Putamen (tissue), 1 donor: ENCODE results near the gene ADIRF.
"Not testable (repeated sequence)": the region's sequence is repeated elsewhere in the genome, so short reads cannot be mapped to it uniquely, and the experiment has no call there.

Experiments used
- DNase-seq: peaks from one replicate; pipeline ENCODE4 v3.0.0-alpha.2; 2016; ENCODE audit warnings: low spot score

The ADIRF gene

DNA sequence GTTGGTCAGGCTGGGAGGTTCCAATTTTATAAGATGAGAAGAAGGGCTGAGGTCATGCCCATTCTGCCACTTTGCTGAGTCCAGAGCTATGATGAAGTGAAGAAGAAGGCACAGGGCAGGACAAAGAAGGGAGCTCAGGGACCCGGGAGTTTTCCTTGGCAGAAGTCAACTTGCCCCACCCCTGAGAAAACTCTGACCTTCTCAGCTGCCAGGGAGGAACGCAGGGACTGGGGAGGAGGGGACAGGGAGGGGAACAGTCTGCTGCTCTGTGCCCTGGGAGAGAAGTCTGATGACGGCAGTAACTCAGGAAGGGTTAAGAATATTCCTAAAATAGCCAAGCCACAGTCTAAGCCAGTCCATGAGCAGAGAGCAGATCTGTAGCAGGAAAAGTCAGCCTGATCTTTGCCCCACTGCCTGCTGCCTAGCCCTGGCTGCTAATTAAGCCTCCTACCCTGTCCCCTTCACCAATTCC, 11.7 kb downstream of the ADIRF start:
- no peak for DNase-seq

DNA sequence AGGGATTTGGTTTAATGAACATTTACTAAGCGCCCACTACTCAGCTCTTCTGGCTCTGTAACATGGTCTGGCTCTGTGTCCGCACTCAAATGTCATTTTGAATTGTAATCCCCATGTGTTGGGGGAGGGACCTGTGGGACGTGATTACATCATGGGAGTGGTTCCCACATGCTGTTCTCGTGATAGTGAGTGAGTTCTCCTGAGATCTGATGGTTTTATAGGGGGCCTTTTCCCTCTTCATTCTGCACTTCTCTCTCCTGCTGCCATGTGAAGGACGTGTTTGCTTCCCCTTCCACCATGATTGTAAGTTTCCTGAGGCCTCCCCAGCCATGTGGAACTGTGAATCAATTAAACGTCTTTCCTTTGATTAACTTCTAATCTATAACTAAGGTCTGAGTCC, 12.7 kb downstream of the ADIRF start:
- DNase-seq, result not testable (repeated sequence)

DNA sequence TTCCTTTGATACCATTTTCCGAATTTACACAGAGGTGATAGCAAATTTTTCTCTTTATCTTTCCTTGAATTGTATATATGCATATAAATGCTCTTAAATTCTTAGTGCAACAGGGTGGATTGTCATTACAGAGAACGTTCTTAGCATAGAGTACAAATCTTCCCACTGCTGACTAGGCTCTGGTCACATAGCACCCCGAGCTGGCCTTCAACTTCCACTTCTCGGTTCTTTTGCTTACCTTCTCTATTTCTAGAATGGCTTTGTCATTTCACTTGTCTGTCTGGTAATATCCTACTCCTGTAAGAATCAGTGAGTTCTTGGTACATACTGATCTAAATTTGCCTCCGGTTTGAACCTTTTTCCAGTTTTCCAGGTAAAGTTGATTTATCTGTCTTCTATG, 13.4 kb downstream of the ADIRF start:
- no peak for DNase-seq

DNA sequence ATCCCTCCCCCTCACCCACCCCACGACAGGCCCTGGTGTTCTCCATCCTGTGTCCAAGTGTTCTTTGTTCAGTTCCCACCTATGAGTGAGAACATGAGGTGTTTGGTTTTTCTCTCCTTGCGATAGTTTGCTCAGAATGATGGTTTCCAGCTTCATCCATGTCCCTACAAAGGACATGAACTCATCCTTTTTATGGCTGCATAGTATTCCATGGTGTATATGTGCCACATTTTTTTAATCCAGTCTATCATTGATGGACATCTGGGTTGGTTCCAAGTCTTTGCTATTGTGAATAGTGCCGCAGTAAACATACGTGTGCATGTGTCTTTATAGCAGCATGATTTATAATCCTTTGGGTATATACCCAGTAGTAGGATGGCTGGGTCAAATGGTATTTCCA, 16.2 kb downstream of the ADIRF start:
- DNase-seq, result not testable (repeated sequence)

DNA sequence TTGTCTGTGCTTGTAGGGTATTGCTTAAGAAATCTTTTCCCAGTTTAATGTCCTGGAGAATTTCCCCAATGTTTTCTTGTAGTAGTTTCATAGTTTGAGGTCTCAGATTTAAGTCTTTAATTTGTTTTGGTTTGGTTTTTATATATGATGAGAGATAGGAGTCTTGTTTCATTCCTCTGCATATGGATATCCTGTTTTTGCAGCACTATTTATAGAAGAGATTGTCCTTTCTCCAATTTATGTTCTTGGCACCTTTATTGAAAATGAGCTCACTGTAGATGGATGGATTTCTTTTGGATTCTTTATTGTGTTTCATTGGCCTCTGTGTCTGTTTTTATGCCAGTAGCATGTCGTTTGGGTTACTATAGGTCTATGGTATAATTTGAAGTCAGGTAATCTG, 20.2 kb downstream of the ADIRF start:
- no peak for DNase-seq

DNA sequence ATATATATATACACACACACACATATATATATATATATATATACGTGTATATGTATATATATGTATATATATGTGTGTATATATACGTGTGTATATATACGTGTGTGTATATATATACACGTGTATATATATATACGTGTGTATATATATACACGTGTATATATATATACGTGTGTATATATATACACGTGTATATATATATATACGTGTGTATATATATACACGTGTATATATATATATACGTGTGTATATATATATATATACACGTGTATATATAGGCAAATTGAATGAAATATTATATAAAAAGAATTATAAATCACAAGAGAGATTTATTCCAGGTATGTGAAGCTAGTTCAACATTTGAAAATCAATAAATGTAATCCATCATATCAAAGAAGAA, 23.1 kb downstream of the ADIRF start:
- not testable (repeated sequence) for DNase-seq

DNA sequence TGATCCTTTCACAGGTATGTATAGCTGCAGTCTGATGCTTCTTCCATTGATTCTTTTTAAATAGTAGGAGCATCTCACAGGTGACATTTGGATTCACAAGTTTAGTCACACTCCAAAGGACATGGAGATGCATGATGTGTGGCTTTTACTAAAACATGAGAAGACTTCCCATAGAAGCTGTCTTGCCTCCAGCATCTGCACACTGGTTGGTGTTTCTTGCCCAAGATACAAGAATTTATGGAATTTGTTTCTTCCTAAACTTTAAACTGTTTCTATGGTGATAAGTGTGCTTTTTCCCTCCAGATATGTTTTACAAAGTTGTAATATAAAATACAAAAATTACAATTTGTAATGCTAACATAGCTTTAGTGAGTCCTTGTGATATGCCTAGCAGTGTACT, 24.2 kb downstream of the ADIRF start:
- DNase-seq, result no peak

DNA sequence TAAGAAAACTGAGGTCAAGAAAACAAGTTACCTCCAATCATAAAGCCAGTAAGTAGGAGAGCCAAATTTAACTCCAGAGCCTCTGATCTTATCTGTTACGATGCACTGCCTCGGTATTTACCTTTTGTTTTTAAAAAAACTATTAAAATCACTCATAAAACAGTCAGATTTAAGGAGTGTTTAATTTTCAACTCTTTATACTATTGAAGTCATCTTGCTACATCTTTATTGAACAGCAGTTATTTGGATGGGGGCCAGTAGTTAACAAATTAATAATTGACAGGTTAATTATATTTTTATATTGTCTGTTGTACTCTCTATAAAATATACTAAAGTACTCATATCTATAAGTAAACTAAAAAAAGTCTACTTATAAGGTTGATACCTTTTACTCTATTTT, 24.6 kb downstream of the ADIRF start:
- no peak for DNase-seq

DNA sequence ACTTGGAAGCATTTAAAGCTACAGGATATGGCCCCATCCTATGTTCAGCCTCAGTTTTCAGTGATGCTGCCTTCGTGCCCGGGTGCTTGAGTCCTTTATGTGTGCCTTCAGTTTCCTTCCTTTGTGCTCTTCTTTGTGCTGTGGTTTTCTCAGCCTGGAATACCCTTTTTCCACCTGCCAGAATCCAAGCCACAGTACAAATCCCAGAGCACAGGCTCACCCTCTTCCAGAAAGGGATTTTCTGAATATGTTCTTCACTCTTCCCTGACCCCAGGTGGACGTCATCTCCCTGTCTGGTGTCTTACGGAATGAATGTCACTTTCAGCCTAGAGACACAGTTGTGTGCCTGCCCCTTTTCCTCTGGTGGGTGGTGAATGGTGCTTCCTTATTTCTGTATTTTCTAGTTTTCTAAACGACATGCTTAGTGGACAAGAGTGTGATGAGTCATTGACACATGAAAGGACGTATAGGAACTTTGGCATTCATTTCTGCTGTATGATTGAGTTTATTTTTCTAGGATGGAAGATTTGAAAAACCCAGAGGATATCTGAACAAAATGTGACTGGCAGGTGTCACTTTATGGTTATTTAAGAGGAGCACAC, 31.6 kb downstream of the ADIRF start:
- not testable (repeated sequence) for DNase-seq

DNA sequence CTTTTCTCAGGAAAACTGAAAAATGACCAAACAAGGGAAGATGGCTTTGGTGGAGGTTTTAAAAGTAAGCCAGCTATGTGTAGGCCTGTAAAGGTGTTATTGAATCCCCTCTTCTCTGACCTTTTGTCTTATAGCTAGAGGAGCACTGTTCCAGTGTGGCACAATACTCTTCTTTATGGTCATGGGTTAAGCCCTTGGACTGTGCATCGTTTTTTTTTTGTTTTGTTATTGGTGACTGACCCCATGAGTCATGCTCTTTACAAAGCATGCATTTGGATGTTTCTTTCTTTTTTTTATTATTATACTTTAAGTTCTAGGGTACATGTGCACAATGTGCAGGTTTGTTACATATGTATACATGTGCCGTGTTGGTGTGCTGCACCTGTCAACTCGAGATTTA, 32.2 kb downstream of the ADIRF start:
- no peak for DNase-seq

DNA sequence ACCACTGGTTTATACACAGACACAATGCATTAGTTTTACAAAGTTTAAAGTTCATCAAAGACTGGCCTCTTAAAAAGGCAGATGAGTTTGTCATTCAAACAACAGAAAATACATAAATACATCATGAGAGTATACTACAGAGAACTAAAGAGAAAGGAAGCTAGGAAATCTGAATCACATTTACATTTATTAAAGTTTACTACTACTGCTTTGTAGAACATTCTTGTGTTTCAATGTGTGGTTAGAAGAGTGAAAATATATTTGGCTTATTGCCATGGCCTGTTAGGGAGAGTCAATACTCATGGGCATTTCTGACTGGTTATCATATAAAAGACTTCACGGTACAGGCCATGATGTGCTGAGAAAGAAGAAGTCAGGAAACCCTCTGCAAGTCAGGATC, 38.8 kb downstream of the ADIRF start:
- DNase-seq, result not testable (repeated sequence)

DNA sequence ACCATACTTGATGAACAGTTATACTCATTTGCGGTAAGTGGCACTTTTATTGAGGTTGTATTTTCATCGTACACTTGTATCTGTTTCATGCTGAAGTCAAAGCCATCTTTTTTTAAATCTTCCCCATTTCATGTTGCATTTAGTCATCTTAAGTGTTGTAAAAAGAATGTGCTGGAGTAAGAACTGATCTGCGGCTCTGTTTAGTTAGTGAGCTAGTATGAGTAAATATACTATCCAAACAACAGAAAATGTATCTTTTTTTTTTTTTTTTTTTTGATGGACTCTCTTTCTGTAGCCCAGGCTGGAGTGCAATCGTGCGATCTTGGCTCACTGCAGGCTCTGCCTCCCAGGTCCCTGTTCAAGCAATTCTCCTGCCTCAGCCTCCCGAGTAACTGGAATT, 39.4 kb downstream of the ADIRF start:
- not testable (repeated sequence) for DNase-seq

DNA sequence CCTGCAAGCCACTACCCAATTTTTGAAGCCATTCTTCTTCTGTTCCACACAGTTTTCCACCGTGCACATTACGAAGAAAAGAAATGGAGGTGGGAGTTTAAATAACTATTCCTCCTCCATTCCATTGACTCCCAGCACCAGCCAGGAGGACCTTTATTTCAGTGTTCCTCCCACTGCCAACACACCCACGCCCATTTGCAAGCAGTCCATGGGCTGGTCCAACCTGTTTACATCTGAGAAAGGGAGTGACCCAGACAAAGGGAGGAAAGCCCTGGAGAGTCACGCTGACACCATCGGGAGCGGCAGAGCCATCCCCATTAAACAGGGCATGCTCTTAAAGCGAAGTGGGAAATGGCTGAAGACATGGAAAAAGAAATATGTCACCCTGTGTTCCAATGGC, 40.0 kb downstream of the ADIRF start:
- not testable (repeated sequence) for DNase-seq

DNA sequence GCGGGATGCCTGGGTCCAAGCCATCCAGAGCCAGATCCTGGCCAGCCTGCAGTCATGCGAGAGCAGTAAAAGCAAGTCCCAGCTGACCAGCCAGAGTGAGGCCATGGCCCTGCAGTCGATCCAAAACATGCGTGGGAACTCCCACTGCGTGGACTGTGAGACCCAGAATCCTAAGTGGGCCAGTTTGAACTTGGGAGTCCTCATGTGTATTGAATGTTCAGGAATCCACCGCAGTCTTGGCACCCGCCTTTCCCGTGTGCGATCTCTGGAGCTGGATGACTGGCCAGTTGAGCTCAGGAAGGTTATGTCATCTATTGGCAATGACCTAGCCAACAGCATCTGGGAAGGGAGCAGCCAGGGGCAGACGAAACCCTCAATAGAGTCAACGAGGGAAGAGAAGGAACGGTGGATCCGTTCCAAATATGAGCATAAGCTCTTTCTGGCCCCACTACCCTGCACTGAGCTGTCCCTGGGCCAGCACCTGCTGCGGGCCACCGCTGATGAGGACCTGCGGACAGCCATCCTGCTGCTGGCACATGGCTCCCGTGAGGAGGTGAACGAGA, 40.9 kb downstream of the ADIRF start:
- DNase-seq, result not testable (repeated sequence)

DNA sequence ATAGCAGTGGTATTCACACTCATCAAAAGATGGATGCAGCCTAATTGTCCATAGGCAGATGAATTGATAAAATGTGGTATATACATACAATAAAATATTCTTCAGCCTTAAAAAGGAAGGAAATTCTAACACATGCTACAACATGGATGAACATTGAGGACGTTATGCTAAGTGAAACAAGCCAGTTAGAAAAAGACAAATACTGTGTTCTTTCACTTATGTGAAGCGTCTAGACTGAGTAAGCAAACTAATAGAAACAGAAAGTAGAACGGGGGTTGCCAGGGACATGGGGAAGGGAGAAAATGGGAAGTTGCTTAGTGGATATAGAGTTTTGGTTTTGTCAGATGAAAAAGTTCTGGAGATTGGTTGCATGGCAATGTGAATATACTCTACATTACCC, 45.2 kb downstream of the ADIRF start:
- not testable (repeated sequence) for DNase-seq

DNA sequence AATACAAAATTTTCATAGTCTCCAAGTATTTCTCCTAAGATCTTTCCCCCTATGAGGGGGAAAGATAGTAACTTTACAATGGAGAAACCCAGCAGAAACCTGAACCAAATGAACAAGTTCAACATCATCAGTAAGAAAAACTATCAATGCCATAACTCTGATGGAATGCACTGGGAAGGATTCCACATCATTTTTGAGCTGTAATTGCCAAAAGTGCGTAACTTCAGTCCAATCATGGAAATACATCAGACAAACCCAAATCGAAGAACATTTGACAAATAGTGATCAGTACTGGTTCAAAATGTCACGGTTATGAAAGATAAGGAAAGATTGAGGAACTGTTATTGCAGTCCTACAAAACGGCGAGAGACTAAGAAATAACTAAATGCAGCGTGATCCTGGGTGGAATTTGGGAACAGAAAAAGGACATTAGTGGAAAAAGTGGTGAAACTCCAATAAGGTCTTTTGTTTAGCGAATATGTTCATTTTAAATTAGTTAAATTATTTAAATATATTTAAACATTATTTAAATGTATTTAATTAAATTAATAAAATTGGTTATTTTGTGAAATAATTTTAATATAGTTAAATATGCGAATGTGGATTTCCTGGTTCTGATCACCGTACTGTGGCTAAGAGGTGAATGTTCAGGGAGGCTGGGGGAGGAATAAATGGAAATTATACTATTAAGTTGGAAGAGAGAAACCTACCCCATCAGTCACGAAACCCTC, 46.9 kb downstream of the ADIRF start:
- DNase-seq, result not testable (repeated sequence)

DNA sequence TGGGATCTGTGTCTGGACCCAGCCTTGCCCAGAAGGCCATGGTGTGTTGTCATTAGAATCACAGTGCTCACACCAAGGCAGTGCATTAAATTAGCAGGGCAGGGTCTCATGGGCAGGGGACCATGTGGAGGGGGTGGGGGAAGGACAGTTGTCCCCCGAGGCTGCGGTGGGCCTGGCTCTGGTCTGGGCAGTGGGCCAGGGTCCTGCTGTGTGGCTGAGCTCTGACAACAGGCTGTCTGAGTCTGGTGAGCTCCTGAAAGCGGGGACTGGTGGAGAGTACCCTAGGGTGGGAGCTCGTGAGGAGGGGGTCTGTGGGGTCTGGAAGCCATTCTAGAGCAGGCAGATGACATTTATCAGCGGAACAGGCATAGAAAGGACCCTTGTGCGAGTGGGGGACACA, 49.8 kb downstream of the ADIRF start:
- not testable (repeated sequence) for DNase-seq

DNA sequence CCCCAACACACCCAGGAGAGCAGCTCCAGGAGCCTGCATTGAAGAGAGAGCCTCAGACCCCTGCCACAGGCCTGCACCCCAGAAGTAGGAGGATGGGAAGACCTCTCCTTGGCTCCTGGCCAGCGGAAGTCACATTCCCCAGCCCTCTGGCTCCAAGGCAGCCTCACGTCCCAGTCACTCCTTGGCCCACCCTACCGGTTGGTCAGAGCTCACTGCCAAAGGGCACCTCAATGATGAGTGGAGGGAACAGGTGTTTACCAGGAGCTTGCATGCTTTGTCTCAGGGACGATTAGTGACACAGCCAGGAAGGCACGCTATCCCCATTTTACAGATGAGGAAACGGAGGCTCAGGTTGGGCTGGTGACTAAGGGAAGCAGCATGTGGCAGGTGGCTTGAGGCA, 50.8 kb downstream of the ADIRF start:
- not testable (repeated sequence) for DNase-seq

DNA sequence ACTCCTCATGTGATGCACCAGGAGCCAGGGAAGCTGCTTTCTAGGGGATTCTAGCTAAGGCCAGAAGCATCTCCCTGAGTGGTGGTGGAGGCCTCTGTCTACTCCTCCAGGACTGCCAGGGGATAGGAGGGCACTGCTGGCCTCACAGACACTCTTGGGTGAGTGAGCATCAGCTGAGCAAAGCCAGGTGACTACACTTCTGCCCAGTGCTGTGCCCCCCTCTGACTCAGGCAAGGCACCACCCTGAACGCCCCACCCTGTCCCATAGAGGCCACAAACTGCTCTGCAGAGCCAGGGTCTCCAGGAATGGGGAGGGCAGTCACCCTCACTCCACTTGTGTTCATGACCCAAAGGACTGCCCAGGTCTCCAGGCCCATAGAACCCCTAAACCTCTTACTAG, 51.2 kb downstream of the ADIRF start:
- DNase-seq, result not testable (repeated sequence)

DNA sequence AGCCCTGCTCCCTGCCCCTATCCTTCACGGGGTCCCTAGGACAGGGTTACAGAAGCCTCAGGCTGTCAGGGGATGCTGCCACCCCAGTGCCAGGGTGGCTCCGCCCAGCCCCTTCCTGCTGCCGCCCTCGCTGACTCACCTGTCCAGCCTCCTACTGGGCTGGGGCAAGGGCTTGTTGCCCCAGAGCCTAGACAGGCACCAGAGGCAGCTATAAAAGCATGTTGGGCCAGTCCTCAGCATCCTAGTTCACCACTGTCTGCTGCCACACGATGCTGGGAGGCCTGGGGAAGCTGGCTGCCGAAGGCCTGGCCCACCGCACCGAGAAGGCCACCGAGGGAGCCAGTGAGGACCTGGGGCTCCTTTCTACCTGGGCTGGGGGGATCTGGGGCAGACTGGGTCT, 51.8 kb downstream of the ADIRF start, which contains the start of gene FAM25A:
FAM25A (plus strand) TSS at position 239 of the 400 bp plus-strand sequence; CDS start at position 270, 31 bp downstream.
- not testable (repeated sequence) for DNase-seq
